Esophagus (tissue), 2 donors: ENCODE data around the gene ADCY6. TPM values are rescaled to one million over a fixed set of nuclear protein-coding genes. Genes with fewer than 3 reads are reported as not detected.
A peak's percentile ranks its signal among the peaks of the same experiment; 100 is the strongest.

Source experiments
- H3K27ac ChIP-seq, 2 donors: one replicate each; pipeline ENCODE4 v1.5.1; 2013; ENCODE audit warnings: low read depth in 2 of 2, mild to moderate bottlenecking in 2 of 2, inconsistent platforms in 1 of 2, low read length in 1 of 2, moderate library complexity in 1 of 2
- H3K27me3 ChIP-seq, 2 donors: one replicate each; pipeline ENCODE4 v1.6.1; 2013; ENCODE audit warnings: low read length in 2 of 2, control low read depth in 1 of 2, mild to moderate bottlenecking in 1 of 2; ENCODE audit not compliant: insufficient read depth in 2 of 2, control insufficient read depth in 1 of 2
- H3K36me3 ChIP-seq, 2 donors: one replicate each; pipeline ENCODE4 v1.6.1; 2013; ENCODE audit warnings: low read length in 1 of 2; ENCODE audit not compliant: control insufficient read depth in 2 of 2, insufficient read depth in 2 of 2
- H3K4me1 ChIP-seq, 2 donors: one replicate each; pipeline ENCODE4 v1.6.1; 2013; ENCODE audit warnings: low read length in 1 of 2; ENCODE audit not compliant: control insufficient read depth in 2 of 2, insufficient read depth in 2 of 2
- H3K4me3 ChIP-seq, 2 donors: one replicate each; pipeline ENCODE4 v1.5.1; 2013; ENCODE audit warnings: low read length in 2 of 2, mild to moderate bottlenecking in 2 of 2, low read depth in 1 of 2, moderate library complexity in 1 of 2
- H3K9me3 ChIP-seq, 2 donors: one replicate each; pipeline ENCODE4 v1.6.1; 2013; ENCODE audit warnings: mild to moderate bottlenecking in 2 of 2, low read depth in 1 of 2, low read length in 1 of 2, moderate library complexity in 1 of 2; ENCODE audit not compliant: control insufficient read depth in 2 of 2, insufficient read depth in 1 of 2
- WGBS, 2 donors: extraction: QIAGEN DNeasy Blood & Tissue Kit; methylation state at CpG; one replicate each; pipeline ENCODE4 v1.1.7; 2013; 5-methylcytosine and 5-hydroxymethylcytosine counted together
- polyA plus RNA-seq, 2 donors: library from polyadenylated mRNA; stranded (reverse); fragments of 200-250 nt; gene quantifications; one replicate each; pipeline ENCODE4 v1.2.3, GENCODE V29; 2013
- donor health status: healthy with polysubstance abuse.
- donor health status: Bipolar disorder and iron deficiency.

Gene ADCY6
- polyA plus RNA-seq, 2 donors = 7.2 to 18.5 TPM

- Histone ChIP-seq H3K9me3 (no peaks in the 10 kb centered on the region), H3K36me3 (peaks cover 0 to under 1% of the 10 kb centered on the region in 2 donors), H3K27ac (no peak within 1 kb of the TSS), H3K4me3 (peak within 1 kb of the TSS; percentile 63 to 75), H3K4me1 (peaks cover 3 to 17% of the 10 kb centered on the region in 2 donors), H3K27me3 (no peaks in the 10 kb centered on the region)
- WGBS, 2 donors = 0% methylated on average over 53 to 79 of the region's 79 CpGs
Observed at GRCh38 chr12:48817873-48818830, 29.3 kb upstream of the ADCY6 start, which contains the start of gene CACNB3. Gene CACNB3 (plus strand): TSS chr12:48818496. CDS start chr12:48818930, 434 bp downstream.

- H3K27ac ChIP-seq = peak overlapping the region; percentile 90 to 92
- no peaks in the 10 kb centered on the region for H3K27me3 ChIP-seq
- 85 to 86% methylated on average over 3 of the region's 3 CpGs for WGBS, 2 donors
- H3K4me3 ChIP-seq = peak overlapping the region in 1 of 2 donors; percentile 69
- H3K4me1 ChIP-seq = peaks cover 3 to 15% of the 10 kb centered on the region in 2 donors
- no peaks in the 10 kb centered on the region for H3K9me3 ChIP-seq
- H3K36me3 ChIP-seq = no peaks in the 10 kb centered on the region
Observed at GRCh38 chr12:48816143-48816854, 27.4 kb upstream of the ADCY6 start.

- Histone ChIP-seq H3K4me1 (peaks cover 3 to 18% of the 10 kb centered on the region in 2 donors), H3K4me3 (peak overlapping the region; percentile 69 to 83)
Observed at GRCh38 chr12:48815126-48816110, 26.5 kb upstream of the ADCY6 start.

GRCh38 chr12:48814262-48815125, 25.6 kb upstream of the ADCY6 start:
- WGBS, 2 donors = 0 to 1% methylated on average over 64 to 70 of the region's 70 CpGs
- Histone ChIP-seq H3K36me3 (no peaks in the 10 kb centered on the region), H3K9me3 (no peaks in the 10 kb centered on the region), H3K4me1 (peaks cover 3 to 18% of the 10 kb centered on the region in 2 donors), H3K27ac (peak overlapping the region; percentile 90 to 92), H3K4me3 (peak overlapping the region; percentile 69 to 83), H3K27me3 (no peaks in the 10 kb centered on the region)

More at GRCh38 chr12:48815126-48816110, 26.5 kb upstream of the ADCY6 start:
- Histone ChIP-seq H3K36me3 (no peaks in the 10 kb centered on the region), H3K27me3 (no peaks in the 10 kb centered on the region), H3K27ac (peak overlapping the region; percentile 90 to 92), H3K9me3 (no peaks in the 10 kb centered on the region)
- WGBS, 2 donors = 1% methylated on average over 51 to 54 of the region's 54 CpGs

- Histone ChIP-seq H3K4me1 (peaks cover 0 to 16% of the 10 kb centered on the region in 2 donors), H3K27ac (peak overlapping the region; percentile 90 to 92)
- WGBS, 2 donors = 28 to 35% methylated on average over 18 of the region's 18 CpGs
Observed at GRCh38 chr12:48813465-48814261, 24.8 kb upstream of the ADCY6 start.

GRCh38 chr12:48812389-48812788, 23.5 kb upstream of the ADCY6 start:
- no peak overlapping the region for H3K27ac ChIP-seq
- H3K27me3 ChIP-seq = no peaks in the 10 kb centered on the region
- WGBS, 2 donors = 27 to 56% methylated on average over 2 of the region's 2 CpGs
- no peaks in the 10 kb centered on the region for H3K36me3 ChIP-seq
- no peak overlapping the region for H3K4me3 ChIP-seq
- H3K4me1 ChIP-seq = peaks cover 0 to 10% of the 10 kb centered on the region in 2 donors
- H3K9me3 ChIP-seq = no peaks in the 10 kb centered on the region

More at GRCh38 chr12:48813465-48814261, 24.8 kb upstream of the ADCY6 start:
- Histone ChIP-seq H3K36me3 (no peaks in the 10 kb centered on the region), H3K9me3 (no peaks in the 10 kb centered on the region), H3K4me3 (peak overlapping the region; percentile 69 to 83), H3K27me3 (no peaks in the 10 kb centered on the region)

GRCh38 chr12:48811437-48812090, 22.7 kb upstream of the ADCY6 start:
- Histone ChIP-seq H3K27ac (no peak overlapping the region), H3K4me1 (peaks cover 0 to 8% of the 10 kb centered on the region in 2 donors), H3K36me3 (no peaks in the 10 kb centered on the region), H3K27me3 (no peaks in the 10 kb centered on the region), H3K4me3 (no peak overlapping the region), H3K9me3 (no peaks in the 10 kb centered on the region)
- 76 to 84% methylated on average over 5 of the region's 5 CpGs for WGBS, 2 donors
